MM.1S (cell line): ENCODE data around the gene GTF2IRD1.

Experiments used
- CTCF ChIP-seq: fragments of 300-600 bp; sonication (generic); IDR thresholded peaks from 2 replicates; pipeline ENCODE4 v1.5.1; 2016; ENCODE audit warnings: antibody characterized with exemption, low read length, mixed read lengths
- EZH2phosphoT487 ChIP-seq: fragments of 300-600 bp; sonication (generic); IDR thresholded peaks from 2 replicates; pipeline ENCODE4 v1.6.1; 2018; ENCODE audit warnings: antibody characterized with exemption, low read length

GRCh38 chr7:74599244-74599643, 145.5 kb downstream of the GTF2IRD1 start:
- TF ChIP-seq EZH2phosphoT487 = no peak
- no peak for TF ChIP-seq CTCF
